Inferior parietal cortex (tissue), 1 donor: ENCODE data around the gene DAB1.
A peak's percentile ranks its signal among the peaks of the same experiment; 100 is the strongest.

ENCODE experiments used
- DNase-seq: peaks from one replicate; pipeline ENCODE4 v3.0.0-alpha.2; 2016; ENCODE audit errors: extremely low spot score

The DAB1 gene

DNA sequence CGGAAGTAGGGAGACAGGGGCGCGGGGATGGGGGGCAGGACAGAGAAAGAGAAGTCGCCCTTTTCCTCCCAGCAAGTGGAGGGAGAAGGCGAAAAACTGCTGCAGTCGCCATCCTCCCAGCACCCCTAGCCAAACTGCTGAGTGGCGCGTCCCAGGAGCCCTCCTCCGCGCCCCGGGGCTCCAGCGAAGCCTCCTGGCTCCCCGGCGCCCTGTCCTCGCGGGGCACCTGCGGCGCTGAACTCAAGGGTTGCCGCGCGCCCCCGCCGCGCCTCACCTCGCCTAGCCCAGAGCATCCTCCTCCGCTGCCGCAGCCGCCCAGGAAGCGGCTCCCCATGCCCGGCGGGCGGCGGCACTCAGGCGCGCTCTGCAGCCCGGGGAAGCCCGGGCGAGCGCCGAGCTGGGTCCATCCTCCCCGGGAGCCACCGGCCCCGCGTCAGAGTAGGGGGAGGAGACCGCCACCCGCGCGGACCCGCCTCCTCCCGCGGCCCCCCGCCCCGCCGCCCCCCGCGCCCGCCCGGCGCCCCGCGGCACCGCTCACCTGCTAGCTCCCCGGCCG, at the start of gene DAB1:
Gene DAB1 (minus strand): TSS at position 405 of the 556 bp plus-strand sequence. CDS start 133,030 bp downstream, outside the sequence.
- no peak for DNase-seq

DNA sequence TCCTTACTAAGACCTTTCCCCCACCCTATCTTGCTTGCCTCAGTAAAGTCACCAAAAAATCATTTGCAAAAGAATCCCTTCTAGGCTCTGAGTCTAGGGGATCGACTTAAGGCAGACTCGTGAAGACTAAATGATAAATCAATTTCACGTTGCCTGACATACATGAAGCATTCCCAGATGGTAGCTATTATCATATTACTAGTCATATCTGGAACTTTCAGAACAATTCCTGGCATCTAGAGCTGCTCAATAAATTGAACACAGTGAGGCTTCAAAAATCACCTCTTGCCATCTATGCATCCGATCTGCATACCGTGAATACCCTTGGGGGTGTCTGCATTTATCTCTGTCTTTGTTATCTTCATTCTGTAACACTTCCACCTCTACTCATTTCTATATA, 49.6 kb upstream of the DAB1 start:
- DNase-seq: no peak

DNA sequence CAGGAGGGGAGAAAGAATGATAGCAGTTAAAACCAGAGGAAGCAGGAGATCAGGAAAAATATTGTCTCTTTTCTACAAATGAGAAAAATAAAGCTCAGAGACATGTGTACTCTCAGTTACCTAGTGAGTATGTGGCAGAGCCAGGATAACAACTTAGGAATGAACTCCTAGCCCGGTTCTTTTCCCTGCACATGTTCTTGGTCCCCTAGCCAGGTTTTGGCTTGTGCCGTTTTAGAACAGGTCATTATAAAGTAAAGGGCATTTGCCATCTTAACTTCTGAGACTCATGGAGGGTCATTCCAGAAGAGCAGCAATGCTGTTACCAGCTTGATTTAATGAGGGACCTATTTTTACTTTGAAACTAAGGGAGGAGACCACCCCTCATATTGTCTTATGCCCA, 48.1 kb upstream of the DAB1 start:
- DNase-seq: no peak

DNA sequence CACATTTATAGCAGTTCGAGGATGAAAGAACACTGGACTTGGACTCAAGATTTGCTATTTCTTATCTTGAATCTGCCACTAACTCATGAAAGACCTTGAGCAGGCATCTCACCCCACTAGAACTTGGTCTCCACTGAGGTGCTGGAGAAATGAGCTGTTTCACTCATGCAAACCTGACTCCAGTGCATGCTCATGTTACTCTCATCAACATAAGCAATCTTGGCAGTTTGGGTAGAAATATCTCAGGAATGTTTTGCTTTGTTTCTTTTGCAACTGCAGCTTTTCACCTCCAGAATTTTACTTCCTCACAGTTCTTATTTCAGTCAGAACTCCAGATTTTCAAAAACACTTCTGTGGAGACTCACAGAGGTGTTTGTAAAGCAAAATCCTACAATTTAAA, 46.2 kb upstream of the DAB1 start:
- DNase-seq: no peak

DNA sequence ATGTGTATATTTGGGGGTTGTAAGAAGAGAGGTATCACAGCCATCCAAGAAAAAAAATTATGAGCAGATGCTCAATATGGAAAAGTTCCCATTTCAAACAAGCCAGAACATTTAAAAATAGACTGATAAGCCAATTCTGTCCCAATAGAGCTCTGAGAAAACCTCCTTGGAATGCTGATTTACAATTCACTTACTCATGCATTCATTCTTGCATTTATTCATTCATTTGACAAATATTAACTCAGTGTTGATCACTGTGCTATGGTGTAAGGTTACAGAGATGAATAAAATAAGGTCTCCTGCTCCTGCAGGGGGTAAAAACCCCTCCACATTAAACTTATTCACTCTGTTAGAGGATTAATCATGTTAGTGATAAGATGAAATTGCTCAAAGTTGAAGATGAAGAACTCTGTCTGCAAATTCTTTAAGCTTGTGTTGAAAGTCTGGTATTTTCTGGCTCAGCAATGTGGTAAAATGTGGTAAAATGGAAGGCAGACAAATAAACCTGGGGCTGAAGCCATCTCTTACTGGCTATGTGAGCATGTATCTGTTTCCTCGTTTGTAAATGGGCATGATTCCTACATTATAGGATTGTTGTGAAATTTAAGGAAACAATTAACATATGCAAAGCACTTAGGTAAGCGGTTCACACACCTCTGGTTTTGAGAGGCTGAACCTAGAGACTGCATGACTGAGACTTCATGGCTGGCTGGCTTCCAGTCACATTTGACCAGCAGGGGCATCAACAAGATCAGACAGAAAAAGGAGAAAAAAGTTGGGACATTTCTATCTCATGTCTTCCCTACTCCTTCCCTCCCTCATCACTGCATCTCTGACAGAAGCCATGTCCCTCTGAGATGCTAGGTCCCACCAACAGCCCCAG, 45.0 kb upstream of the DAB1 start:
- DNase-seq: no peak

DNA sequence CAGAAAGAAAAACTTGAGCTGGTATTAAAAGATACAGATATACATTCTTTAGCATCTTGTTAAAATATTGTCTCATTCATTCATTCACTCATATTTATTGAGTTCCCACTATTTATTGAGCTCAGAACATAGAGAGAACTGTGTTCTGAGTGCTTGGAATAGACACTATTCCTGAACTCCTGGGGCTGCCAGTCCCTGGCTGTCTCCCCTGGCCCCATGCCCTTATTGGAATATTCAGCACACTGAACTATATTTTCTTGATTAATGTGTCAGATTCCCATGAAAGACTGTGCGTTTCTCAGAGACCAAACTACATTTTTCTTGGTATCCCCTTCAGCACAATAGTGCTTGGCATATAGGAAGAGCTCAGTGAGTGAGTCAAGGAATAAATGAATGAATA, 44.0 kb upstream of the DAB1 start:
- no peak for DNase-seq

DNA sequence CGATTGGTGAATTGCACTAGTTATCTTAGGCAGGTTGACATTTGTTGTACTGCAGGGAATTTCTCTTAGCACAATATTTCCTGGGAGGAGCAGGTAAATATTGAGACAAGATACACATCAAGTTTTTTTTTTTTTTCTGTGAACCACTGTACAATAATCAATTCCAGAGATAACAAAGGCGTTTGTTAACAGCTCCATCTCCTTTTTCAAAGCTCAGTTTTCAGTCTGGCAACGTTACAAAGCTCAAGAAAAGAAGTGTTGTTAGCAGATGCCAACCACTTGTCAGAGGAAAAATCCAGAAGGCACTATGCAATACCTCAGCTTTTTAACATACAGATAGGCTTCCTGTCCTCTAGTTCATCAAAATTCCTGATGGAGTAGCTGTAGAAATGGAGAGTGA, 40.9 kb upstream of the DAB1 start:
- DNase-seq: peak; percentile 19

DNA sequence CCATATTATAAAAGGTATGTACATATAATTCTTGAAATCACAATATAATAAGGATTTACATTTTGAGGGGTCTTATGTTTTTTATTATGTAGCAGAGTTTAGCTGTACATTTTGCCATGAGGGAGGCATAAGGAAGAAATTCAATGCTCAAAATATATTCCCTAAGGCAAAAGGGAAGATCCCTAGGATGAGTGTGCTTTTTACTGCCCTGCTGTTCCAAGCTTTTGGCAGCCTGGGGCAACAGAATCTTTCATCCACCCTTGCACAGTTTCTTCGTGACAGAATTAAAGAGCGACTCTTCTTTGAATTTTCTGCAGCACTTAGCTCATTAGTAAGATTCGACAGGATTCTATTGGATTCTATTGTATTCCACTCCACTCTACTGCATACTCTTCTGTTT, 39.5 kb upstream of the DAB1 start:
- no peak for DNase-seq

DNA sequence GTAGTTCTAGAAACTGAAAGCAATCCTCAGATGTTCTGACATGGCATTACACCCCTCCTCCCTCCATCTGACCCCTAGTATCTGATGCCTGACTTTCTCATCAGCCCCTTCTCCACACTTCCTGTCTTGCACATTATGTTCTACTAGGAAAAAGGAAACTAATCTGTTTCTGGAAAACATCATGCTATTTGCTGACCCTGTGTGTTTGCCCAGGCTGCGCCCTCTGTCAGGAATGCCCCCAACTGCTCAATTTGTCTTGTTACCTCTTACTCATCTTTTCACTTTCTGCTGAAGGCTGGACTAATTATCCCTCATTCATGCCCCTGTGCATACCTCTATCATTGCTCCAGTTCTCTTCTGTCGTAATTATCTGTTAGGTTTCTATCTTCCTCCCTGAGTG, 37.5 kb upstream of the DAB1 start:
- no peak for DNase-seq

DNA sequence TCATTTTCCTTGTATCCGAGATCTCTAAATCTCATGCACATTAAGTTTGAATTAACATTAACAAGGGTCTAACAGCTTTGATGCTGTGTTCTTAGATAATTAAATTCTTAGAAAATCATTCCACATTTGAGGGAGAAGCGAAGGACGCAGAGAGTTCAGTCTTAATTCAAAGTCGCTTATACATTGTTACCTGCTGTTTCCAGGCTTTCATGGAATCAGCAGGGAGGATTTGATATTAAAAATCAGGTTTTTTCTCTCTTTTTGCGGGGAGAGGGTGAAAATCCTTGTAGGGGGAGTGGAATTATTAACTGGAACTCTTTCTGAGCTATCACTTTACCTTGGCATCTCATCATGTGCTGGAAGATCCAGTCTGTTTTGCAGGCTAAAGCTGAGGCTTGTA, 27.7 kb upstream of the DAB1 start:
- no peak for DNase-seq

DNA sequence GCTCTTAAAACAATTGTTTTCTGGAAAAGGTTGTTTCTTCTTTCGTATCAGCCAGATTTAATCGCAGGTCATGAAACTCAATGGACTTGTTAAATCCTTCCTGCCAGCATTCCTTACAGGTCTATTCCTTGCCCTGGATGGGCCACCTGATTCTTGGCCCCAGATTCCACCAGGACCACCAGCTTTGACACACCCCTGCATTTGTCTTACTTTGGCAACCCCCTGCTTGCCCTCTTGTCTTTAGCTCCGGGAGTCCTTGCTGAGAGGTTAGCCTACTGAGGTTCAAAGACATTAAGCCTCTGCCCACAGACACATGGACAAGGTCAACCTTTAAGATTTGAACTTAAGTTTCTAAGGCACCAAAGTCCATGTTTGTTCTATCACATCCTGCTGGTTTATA, 27.1 kb upstream of the DAB1 start:
- no peak for DNase-seq

DNA sequence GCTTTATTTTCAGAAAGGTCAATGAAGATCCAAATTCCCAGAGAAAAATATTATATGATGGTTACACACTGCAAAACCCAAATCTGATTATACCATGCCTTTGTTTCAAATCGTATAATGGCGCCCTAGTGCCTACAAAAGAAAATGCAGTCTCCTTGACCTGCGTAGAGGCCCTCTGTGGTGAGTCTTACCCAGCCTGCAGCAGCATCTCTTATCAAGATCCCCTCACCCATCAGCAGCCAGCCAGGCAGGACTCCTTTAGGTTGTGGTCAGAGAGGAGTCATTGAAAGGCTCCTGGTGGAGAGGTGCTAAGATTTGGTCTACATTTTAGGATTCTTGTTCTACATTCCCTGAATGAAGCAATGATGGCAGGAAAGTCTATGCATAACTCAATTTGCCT, 23.7 kb upstream of the DAB1 start:
- no peak for DNase-seq

DNA sequence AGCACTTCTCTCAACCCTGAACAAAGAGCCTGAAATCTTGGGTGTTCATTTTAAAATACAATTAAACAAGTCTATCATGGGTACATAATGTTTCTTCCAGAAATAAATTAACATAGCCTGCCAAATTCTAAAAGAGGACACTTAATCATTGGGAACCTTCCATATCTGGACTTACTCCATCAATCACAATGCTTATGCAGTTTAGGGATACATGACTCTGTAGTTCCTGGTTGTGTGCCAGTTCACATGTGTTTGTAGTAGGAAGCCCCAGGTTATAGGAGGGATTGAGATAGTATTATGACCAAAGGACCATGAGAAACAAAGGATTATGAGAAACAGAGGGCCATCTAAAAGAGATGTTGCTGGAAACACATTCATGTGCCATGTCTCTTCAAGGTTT, 19.1 kb upstream of the DAB1 start:
- DNase-seq: no peak

DNA sequence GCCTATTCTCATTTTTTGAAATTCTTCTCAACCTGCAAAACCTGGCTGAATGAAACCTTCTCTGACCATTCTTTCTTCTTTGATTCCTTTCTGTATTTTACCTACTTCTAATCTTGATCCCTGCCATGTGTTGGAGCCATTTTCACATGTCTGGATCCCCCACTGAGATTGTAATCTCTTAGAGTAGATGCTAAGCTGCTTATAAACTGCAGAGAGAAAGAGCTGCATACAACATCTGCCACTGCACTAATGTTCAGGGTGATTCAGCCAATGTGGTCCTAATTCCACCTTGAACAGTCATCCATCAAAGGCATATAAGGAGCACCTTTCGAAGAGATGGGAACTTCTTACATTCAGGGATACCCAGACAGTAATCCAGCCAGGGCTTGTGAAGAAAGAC, 16.2 kb upstream of the DAB1 start:
- no peak for DNase-seq

DNA sequence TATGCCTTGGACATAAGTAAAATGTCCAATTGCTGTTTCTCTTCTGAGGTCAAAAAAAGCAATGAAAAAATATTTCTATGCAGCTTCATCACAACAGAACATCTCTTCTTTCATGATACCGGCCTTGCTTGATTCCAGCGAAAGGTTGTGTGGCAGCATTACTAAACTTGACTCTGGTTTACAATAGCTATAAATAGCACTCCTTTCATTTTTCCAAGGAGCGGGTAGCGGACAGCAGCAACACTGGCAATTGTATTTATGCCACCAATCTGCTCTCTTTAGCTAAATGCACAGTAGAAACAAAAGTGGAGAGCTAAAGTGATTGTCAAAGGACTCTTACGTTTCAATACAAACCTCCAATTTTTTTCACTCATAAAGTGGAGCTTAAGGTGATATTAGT, 7.5 kb upstream of the DAB1 start:
- DNase-seq: no peak

DNA sequence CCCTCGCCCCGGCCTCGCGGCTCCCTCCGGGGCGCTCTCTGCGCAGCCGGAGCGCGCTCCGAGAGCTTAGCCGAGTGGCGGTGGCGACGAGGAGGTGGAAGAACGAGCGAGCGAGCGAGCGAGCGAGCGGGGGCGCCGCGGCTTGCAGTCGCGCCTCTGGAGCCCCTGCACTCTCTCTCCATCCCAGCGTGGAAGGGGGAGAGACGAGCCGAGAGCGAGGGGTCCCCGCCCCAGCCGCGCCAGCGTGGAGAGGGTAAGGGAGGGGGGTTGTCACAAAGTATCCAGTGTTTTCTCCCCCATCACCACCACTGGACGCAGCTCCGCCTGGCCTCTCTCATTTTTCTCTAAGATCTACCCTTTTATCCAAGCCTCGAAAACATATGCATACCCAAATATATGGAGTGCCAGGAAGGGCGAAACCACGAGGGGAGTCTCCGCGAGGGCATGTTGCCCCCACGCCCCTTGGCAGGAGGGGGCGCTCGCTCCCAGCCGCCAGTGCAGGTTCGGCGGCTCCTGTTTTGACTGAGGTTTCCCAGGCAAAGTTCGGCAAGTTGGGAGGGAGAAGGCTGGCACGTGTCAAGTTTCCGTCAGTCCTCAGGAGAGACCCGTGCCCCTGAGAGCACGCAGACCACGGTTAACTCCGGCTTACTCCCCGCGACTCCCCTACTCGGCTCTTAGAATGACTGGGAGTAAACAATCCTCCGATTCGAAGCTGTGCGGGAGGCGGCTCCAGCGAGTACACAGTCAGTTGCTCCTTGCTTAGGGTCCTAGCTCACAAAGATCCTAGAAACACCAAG, 569 bp upstream of the DAB1 start:
- peak; percentile 23 for DNase-seq

DNA sequence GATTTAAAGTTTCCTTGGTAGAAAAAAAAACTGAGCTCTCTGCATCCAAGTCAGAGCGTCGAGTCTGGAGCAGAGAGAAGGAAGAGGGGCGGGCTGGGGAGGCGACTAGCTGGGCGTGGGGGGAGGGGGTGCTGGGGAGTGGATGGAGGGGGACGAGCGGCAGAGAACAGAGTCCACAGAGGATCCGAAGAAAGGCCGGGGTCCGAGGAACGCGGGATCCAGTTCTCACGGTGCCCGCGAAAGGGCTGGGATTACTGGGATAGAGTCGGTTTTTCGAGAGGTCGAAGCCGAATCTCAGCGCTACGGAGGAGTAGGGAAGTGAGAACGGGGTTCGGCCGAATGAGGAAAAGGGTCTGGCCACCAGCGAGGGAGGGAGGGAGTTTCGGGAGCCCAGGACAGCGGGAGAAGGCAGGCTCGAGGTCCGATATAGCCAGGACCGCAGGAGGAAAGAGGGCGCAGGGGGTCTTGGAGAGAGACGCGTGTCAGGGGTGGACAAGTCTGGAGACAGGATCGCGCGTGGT, 665 bp downstream of the DAB1 start:
- DNase-seq: no peak

DNA sequence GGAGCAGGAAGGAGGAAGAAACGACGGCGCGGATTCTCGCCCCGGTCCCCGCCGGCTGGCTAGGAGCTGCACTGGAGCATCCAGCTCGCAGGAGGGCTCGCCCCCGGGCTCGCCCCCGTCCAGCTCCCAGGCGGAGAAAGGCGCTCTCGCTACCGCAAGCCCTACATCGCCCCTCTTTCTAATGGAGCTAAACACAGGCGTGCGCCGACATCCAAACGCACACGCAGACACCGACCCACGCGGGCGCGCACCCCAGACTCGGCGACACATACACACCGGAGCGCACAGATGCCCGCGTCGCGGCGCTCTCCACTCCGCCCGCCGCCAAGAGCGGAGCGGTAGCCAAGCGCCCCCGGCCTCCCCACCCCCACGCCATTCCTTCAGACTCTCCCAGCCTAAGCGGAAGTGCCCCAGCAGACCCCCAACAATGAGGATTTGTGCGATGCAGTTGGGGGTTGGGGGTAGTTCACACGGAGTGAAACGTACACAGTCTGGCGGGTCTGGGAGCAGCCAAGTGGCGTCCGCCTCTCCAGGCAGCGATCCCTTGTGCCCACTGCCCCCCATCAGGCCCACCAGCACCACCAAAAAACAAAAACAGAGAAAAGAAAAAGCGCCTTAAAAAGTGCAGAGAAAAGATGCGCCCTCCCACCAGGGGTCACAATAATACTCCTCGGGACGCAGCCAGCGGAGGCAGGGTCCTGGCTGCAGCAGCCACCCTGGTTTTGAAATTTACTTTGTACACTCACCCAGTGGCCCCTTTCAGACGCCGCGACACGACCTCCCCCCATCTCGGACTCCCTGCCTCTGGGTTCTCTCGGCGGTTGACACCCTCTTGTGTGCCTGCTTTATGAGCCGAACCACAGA, 1.4 kb downstream of the DAB1 start:
- peak; percentile 13 for DNase-seq

DNA sequence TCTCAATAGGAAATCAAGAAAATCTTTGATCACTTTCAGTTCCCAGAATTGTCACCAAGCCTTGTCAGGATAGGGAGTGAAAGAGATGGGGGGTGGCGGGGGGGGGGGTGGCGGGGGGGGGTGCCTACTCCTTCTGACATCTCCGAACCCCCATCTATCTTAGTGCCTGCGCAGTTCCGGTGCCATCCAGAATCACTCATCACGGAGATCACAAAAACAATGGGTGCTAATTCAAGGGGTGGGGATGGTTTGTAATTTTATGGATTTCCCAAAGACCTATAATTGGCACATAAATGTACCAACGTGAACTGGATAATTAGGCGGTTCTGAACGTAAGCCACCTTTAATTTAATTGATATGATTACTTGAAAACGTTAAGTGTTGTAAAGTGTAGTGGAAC, 2.1 kb downstream of the DAB1 start:
- DNase-seq: no peak

DNA sequence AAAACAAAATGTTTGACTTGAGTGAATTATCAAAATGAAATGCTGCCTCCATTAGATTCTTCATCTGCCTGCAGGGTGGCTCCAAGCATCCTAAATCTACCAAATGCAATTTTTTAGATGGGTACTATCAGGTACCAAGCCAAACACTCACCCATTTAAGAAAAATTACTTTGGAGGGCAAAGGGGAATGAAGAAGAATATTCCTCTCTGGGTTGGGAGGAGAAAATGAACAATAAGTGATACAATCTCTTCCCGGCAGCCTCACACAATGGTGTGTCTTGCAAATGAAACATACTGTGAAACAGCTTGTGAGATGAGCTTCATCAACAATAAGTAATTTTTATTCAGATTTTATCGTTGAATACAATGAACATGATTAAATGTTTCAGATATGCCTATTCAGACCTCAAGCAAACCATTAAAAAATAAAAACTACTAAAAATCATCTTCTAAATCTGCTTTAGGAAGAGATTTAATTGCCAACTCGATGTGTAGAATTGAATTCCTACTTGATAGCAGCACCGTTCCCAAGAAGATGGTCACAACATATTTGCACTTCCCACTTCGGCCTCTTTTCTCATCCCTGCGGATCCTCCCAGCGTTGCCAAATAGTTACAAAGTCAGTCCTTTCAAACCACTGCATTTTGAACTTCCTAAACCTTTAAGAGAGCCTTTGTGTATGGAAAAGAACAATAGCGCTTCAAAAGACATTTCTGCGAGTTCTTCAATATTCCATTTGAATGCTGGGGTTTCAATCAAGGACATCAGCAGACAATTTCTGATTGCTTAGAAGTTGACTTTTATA, 2.7 kb downstream of the DAB1 start:
- peak; percentile 32 for DNase-seq

DNA sequence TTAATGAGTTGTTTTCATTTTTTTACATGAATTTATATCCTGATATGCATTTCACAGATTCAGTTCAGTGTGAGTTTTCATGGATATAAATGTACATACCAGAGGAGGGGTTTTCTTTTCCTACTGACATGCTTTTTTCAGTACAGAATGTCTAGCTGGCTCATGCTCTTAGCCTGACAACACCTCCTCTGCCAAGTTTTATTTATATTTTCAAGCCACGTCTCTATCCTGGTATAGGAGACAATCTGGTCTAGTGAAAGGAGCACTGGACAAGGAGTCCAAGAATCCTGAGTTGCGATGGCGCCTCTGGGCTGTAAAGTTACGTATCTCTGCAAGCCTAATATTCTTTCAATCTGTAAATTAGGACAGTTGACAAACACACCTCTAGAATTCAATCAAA, 4.9 kb downstream of the DAB1 start:
- no peak for DNase-seq
